ENCODE results near the gene TP53.

The TP53 gene

DNA sequence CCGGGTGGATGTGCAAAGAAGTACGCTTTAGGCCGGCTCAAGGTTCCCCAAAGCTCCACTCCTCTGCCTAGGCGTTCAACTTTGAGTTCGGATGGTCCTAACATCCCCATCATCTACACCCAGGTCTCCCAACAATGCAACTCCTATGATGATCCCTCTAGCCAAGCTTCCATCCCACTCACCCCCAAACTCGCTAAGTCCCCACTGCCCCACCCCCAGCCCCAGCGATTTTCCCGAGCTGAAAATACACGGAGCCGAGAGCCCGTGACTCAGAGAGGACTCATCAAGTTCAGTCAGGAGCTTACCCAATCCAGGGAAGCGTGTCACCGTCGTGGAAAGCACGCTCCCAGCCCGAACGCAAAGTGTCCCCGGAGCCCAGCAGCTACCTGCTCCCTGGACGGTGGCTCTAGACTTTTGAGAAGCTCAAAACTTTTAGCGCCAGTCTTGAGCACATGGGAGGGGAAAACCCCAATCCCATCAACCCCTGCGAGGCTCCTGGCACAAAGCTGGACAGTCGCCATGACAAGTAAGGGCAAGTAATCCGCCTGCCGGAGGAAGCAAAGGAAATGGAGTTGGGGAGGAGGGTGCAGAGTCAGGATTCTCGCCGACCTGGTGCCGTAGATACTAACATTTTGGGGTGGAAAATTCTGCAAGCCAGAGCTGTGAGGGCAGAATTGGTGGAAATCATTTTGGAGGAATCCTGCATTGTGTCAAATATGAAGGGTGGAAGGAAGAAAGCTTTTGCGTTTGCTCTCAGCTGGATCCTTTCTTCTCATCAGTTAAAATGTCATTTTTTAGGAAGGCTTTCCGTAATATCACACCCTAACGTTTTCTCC is at the start of gene TP53:
Gene TP53, minus strand, starts transcription at position 419 of the 836 bp plus-strand sequence. CDS start 10,896 bp downstream, outside the sequence.
- TF ChIP-seq, protein P1, sequence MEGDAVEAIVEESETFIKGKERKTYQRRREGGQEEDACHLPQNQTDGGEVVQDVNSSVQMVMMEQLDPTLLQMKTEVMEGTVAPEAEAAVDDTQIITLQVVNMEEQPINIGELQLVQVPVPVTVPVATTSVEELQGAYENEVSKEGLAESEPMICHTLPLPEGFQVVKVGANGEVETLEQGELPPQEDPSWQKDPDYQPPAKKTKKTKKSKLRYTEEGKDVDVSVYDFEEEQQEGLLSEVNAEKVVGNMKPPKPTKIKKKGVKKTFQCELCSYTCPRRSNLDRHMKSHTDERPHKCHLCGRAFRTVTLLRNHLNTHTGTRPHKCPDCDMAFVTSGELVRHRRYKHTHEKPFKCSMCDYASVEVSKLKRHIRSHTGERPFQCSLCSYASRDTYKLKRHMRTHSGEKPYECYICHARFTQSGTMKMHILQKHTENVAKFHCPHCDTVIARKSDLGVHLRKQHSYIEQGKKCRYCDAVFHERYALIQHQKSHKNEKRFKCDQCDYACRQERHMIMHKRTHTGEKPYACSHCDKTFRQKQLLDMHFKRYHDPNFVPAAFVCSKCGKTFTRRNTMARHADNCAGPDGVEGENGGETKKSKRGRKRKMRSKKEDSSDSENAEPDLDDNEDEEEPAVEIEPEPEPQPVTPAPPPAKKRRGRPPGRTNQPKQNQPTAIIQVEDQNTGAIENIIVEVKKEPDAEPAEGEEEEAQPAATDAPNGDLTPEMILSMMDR (conservative IDR thresholded peaks at IDR 0.05; ENCODE audit: control insufficient read depth, insufficient read depth, low read depth, low read length) = no peak
- peak within 1 kb of the TSS; percentile 99 for H3K4me3 ChIP-seq (ENCODE audit: control insufficient read depth, low read depth, low read length)
- peak; percentile 91 for DNase-seq (ENCODE audit: low read depth)

DNA sequence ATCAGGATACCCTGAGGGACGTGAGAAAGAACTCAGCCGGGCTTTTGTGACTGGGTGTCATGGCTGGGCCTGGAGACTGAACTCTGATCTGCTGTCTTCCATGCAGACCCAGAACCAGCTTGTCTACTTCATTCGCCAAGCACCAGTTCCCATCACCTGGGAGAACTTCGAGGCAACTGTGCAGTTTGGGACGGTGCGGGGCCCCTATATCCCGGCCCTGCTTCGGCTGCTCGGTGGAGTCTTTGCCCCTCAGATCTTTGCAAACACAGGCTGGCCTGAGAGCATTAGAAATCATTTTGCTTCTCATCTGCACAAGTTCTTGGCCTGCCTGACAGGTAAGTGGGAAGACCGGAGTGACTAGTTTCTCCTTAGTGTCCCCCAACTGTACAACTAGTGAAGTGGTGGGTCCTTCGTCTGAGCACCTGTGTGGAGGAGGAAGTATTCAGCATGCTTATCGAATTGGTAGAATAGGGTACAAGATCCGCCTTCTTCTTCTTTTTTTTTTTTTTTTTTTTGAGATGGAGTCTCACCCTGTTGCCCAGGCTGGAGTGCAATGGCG is 45.8 kb upstream of the TP53 start:
- no peak overlapping the region for H3K4me3 ChIP-seq (ENCODE audit: control insufficient read depth, low read depth, low read length)
- TF ChIP-seq, protein P1 (conservative IDR thresholded peaks at IDR 0.05; ENCODE audit: control insufficient read depth, insufficient read depth, low read depth, low read length) = no peak
- DNase-seq (ENCODE audit: low read depth) = no peak

DNA sequence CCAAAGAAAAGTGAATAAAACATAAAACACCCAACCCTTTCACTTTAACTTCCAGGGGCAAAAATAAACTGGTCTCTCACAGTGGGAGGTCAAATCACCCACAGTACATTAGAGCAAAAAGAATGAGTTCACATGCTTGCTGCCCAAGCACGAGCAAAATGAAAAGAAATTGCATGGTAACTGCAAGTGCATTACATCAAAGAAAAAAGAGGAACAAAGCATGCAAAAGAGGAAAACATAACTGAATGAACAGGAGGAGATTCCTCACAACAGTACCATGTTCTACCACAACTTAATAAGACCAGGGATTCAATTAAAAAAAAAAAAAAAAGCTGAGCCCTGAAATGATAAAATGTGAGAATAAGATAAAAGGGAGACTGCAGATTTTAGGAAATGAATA is 42.5 kb upstream of the TP53 start:
- no peak for DNase-seq (ENCODE audit: low read depth)
- H3K4me3 ChIP-seq (ENCODE audit: control insufficient read depth, low read depth, low read length) = no peak overlapping the region
- TF ChIP-seq, protein P1 (conservative IDR thresholded peaks at IDR 0.05; ENCODE audit: control insufficient read depth, insufficient read depth, low read depth, low read length) = no peak

DNA sequence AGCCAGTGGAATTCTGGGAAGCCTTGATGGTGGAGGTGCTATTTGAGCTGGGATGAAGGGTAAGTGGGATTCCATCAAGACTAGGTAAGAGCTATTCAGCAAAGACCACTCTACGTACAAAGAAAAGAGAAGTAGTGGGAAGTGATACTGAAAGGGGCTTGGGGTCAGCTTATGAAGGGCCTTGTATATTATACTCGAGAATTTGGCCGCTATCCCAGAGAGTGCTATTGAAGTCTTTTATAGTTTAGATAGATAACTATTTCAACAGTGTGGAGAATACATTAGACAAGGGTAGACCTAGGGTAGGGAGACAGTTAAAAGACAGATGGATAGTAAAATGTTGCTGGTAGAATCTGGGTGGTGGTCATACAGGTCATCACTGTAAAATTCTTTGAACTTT is 40.6 kb upstream of the TP53 start:
- no peak overlapping the region for H3K4me3 ChIP-seq (ENCODE audit: control insufficient read depth, low read depth, low read length)
- TF ChIP-seq, protein P1 (conservative IDR thresholded peaks at IDR 0.05; ENCODE audit: control insufficient read depth, insufficient read depth, low read depth, low read length) = no peak
- DNase-seq (ENCODE audit: low read depth) = no peak

DNA sequence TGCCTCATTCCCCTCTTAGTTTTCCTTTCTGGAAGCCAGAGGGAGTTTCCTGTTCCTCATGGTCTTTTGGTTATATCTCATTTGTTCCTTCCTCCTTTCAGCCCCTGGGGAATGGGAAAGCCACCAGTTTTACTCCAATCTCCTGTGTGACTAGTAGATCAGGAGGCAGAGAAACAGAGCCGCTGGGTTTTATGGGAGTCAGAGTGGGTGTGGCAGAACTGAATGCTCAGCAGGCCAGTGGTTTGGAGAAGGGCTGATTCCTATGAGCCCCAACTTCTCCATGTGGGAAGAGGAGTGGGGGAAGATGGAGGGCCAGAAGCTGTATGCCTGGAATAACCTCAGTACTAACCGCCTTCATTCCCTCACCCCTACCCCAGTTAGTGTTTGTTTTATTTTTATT is 34.3 kb upstream of the TP53 start:
- DNase-seq (ENCODE audit: low read depth) = no peak
- TF ChIP-seq, protein P1 (conservative IDR thresholded peaks at IDR 0.05; ENCODE audit: control insufficient read depth, insufficient read depth, low read depth, low read length) = no peak
- H3K4me3 ChIP-seq (ENCODE audit: control insufficient read depth, low read depth, low read length) = no peak overlapping the region

DNA sequence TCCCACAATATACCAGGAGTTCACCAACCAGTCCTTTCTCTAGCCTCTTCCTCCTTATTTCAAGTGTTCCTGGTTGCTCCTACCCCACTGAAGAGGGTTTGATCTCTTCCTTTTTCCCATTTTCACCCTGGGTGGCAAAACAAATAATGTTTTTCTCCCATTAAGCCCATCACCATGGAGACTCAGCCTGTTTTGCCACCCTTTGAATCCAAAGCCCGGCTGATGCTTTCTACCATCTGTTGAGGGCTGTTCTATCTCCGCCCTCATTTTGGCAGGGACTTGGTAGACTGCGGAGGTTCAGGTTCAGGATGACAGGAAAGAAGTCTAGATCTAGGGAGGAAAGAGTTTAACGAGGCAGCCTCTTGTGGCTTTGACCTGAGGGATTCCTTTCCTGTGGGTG is 32.8 kb upstream of the TP53 start:
- DNase-seq (ENCODE audit: low read depth) = no peak
- TF ChIP-seq, protein P1 (conservative IDR thresholded peaks at IDR 0.05; ENCODE audit: control insufficient read depth, insufficient read depth, low read depth, low read length) = no peak
- no peak overlapping the region for H3K4me3 ChIP-seq (ENCODE audit: control insufficient read depth, low read depth, low read length)
